ENCODE results near the gene AP1G2. TPM values are rescaled to one million over a fixed set of nuclear protein-coding genes. Genes with fewer than 3 reads are reported as not detected.
A peak's percentile ranks its signal among the peaks of the same experiment; 100 is the strongest.

Gene AP1G2
- total and polyA plus RNA-seq, 2 of the 13 experiments (the other 11 are each of a cell fraction or from before 2014, with no cell fraction given): 96.9 to 611 TPM

DNA sequence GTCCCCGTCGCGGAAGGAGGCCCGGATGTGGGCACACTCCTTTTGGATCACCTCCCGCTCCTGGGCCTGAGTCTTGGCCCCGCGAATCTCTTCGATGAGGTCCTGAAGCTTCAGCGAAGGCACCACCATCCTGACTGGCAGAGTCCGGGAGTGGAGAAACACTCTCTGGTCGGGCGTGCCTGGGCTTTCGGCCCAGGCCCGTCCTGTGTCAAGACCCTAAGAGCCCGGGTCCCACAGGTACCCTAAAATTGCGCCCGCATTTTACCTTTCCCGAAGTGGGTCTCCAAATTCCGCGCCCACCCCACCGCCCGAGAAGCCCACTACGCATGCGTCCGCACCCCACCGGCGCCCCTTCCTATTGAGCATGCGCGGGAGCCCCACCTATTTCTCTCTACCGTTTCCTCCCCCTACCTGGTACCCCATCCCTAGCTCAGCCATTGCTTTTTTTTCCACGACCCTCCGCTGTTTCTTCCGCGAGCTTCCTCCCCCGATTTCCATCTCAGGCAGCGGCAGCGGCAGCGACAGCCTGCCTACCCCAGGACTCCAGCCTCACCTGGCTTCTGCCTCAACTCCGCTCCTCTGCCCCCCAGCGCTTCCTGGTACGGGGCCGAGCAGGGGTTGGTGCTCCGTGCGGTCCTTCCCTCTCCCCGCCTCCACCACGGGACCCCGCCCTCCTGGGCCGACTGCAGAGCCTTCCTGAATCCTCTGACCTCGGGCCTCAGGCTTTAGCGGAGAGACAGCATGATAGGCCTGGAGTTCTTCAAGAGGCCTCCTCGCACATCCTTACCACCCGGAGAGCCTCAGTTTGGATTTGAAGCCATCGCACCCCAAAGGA is at the start of gene AP1G2 (continued):
- peak; percentile 78 for TF ChIP-seq RARA (CRISPR knock-in tag; IDR thresholded peaks at IDR 0.05)
- TF ChIP-seq PHF8 (CRISPR knock-in tag; IDR thresholded peaks at IDR 0.05): peak; percentile 98
- TF ChIP-seq NFKB2 (CRISPR knock-in tag; IDR thresholded peaks at IDR 0.05; ENCODE audit: borderline replicate concordance): peak; percentile 79; the same call in 1 of the 2 replicates
- TF ChIP-seq CCDC6 (CRISPR knock-in tag; IDR thresholded peaks at IDR 0.05): no peak
- TF ChIP-seq XBP1 (CRISPR knock-in tag; IDR thresholded peaks at IDR 0.05): no peak
- peak; percentile 98 for TF ChIP-seq ZNF605 (CRISPR knock-in tag; IDR thresholded peaks at IDR 0.05)
- peak; percentile 65; the same call in 1 of the 2 replicates for TF ChIP-seq SP2 (CRISPR knock-in tag; IDR thresholded peaks at IDR 0.05)
- TF ChIP-seq FOSL1 (CRISPR knock-in tag; IDR thresholded peaks at IDR 0.05; ENCODE audit: borderline replicate concordance): no peak
- TF ChIP-seq ERF (CRISPR knock-in tag; IDR thresholded peaks at IDR 0.05): peak; percentile 83
- TF ChIP-seq, protein P1, sequence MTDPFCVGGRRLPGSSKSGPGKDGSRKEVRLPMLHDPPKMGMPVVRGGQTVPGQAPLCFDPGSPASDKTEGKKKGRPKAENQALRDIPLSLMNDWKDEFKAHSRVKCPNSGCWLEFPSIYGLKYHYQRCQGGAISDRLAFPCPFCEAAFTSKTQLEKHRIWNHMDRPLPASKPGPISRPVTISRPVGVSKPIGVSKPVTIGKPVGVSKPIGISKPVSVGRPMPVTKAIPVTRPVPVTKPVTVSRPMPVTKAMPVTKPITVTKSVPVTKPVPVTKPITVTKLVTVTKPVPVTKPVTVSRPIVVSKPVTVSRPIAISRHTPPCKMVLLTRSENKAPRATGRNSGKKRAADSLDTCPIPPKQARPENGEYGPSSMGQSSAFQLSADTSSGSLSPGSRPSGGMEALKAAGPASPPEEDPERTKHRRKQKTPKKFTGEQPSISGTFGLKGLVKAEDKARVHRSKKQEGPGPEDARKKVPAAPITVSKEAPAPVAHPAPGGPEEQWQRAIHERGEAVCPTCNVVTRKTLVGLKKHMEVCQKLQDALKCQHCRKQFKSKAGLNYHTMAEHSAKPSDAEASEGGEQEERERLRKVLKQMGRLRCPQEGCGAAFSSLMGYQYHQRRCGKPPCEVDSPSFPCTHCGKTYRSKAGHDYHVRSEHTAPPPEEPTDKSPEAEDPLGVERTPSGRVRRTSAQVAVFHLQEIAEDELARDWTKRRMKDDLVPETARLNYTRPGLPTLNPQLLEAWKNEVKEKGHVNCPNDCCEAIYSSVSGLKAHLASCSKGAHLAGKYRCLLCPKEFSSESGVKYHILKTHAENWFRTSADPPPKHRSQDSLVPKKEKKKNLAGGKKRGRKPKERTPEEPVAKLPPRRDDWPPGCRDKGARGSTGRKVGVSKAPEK (CRISPR knock-in tag; IDR thresholded peaks at IDR 0.05; ENCODE audit: borderline replicate concordance): peak; percentile 99
- TF ChIP-seq ZSCAN29 (CRISPR knock-in tag; conservative IDR thresholded peaks at IDR 0.05): peak; percentile 90
- 0 out of 2 replicates have a peak, but pooled peaks have one; percentile 71 for TF ChIP-seq ZNF337 (CRISPR knock-in tag; IDR thresholded peaks at IDR 0.05; ENCODE audit: borderline replicate concordance, low read depth)
- no peak; the same call in 1 of the 2 replicates for TF ChIP-seq JUND (CRISPR knock-in tag; IDR thresholded peaks at IDR 0.05)
- TF ChIP-seq ZBTB42 (CRISPR knock-in tag; IDR thresholded peaks at IDR 0.05): peak; percentile 70; the same call in 1 of the 2 replicates
- TF ChIP-seq ZNF746 (CRISPR knock-in tag; IDR thresholded peaks at IDR 0.05): peak; percentile 85
- TF ChIP-seq, protein P2, sequence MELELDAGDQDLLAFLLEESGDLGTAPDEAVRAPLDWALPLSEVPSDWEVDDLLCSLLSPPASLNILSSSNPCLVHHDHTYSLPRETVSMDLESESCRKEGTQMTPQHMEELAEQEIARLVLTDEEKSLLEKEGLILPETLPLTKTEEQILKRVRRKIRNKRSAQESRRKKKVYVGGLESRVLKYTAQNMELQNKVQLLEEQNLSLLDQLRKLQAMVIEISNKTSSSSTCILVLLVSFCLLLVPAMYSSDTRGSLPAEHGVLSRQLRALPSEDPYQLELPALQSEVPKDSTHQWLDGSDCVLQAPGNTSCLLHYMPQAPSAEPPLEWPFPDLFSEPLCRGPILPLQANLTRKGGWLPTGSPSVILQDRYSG (CRISPR knock-in tag; IDR thresholded peaks at IDR 0.05): no peak
- TF ChIP-seq SRSF4 (IDR thresholded peaks at IDR 0.05; ENCODE audit: low read depth, low read length, poor library complexity, severe bottlenecking): no peak
- TF ChIP-seq, protein P3, sequence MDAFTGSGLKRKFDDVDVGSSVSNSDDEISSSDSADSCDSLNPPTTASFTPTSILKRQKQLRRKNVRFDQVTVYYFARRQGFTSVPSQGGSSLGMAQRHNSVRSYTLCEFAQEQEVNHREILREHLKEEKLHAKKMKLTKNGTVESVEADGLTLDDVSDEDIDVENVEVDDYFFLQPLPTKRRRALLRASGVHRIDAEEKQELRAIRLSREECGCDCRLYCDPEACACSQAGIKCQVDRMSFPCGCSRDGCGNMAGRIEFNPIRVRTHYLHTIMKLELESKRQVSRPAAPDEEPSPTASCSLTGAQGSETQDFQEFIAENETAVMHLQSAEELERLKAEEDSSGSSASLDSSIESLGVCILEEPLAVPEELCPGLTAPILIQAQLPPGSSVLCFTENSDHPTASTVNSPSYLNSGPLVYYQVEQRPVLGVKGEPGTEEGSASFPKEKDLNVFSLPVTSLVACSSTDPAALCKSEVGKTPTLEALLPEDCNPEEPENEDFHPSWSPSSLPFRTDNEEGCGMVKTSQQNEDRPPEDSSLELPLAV (CRISPR knock-in tag; conservative IDR thresholded peaks at IDR 0.05; ENCODE audit: low read depth): no peak
- peak; percentile 96; the same call in 1 of the 2 replicates for TF ChIP-seq ZFP41 (CRISPR knock-in tag; IDR thresholded peaks at IDR 0.05; ENCODE audit: borderline replicate concordance)
- no peak for TF ChIP-seq TBP (CRISPR knock-in tag; IDR thresholded peaks at IDR 0.05)
- peak; percentile 95 for TF ChIP-seq ZNF883 (CRISPR knock-in tag; IDR thresholded peaks at IDR 0.05; ENCODE audit: not compliant biosample characterization)
- TF ChIP-seq ZNF333 (CRISPR knock-in tag; IDR thresholded peaks at IDR 0.05; ENCODE audit: borderline replicate concordance): no peak
- TF ChIP-seq ZNF30 (CRISPR knock-in tag; IDR thresholded peaks at IDR 0.05): no peak
- no peak; the same call in 1 of the 2 replicates for TF ChIP-seq ZNF547 (CRISPR knock-in tag; IDR thresholded peaks at IDR 0.05)
- TF ChIP-seq, protein P4, sequence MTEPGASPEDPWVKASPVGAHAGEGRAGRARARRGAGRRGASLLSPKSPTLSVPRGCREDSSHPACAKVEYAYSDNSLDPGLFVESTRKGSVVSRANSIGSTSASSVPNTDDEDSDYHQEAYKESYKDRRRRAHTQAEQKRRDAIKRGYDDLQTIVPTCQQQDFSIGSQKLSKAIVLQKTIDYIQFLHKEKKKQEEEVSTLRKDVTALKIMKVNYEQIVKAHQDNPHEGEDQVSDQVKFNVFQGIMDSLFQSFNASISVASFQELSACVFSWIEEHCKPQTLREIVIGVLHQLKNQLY (CRISPR knock-in tag; IDR thresholded peaks at IDR 0.05): 0 out of 2 replicates have a peak, but pooled peaks have one; percentile 30
